Measurements from ENCODE around the gene P2RY8.
"Not testable (repeated sequence)": the region's sequence is repeated elsewhere in the genome, so short reads cannot be mapped to it uniquely, and the experiment has no call there.

P2RY8 gene

DNA sequence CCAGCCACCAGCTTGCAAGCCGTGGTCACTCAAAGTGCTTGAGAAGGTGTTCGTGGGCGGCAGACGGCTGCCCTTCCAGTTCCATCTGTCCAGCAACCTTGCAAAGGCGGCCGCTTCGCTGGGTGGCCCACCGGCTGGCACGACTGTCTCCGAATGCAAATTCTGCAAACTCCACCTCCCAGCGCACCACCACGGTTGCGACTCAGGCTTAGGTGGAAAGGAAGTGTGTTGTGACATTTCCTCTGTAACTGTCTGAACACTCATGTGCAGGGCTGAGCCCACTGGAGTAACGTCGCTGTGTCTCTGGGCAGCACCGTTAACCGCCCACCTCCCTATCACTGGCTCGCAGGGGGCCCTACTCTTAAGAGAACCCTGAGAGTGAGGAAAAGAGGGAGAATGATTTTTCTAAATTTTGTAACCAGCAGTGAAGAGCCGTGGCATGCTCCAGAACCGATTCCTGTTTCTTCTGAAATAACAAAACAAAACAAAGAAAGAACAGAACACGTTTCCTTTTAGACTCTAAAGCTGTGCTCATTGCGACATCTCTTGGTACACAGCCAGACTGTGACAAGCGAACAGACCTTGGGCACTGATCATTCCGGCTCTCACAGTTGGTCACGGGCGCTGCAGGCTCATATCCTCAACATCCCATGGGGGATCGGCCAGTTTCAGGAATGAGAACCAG lies at the start of gene P2RY8:
TSS of gene P2RY8 (minus strand) at position 155 of the 685 bp plus-strand sequence. CDS start 70,627 bp downstream, outside the sequence.
- no peak for DNase-seq (ENCODE audit: low read depth in 2 of 2)

- DNase-seq (ENCODE audit: low read depth in 2 of 2) = no peak
Observed at GRCh38 chrX:1584237-1585011, 47.4 kb upstream of the P2RY8 start.

DNA sequence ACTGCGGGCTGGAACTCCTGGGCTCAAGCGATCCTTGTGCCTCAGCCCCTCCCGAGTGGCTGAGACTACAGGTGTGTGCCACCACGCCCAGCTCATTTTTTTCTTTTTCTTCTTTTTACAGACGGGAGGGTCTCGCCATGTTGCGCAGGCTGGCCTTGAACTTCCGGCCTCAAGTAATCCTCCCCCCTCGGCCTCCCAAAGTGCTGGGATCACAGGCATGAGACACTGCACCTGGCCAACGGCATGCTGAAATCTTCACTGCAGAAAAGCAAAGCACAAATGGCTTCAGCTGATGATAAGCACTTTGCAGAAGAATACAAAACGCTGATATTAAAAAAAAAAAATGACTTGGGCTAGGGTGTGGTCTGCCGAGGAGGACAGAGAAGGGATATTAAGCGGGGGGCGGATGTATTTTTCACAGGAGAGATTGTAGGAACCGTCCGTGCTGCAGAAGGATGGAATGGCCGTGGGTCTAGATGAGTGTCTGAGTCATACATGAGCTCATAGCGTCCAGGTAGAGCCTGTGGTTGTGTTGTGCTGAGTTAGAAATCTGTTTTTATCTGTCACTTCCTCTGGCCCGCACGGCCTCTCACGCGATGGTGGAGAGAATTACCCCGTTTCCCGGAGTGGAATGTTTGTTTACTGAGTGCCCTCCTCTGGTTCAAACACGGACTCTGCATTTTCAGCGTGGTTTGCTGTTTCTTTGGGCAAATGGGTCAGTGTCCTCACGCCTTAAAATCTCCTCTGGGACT lies 45.9 kb upstream of the P2RY8 start:
- DNase-seq (ENCODE audit: low read depth in 2 of 2) = no peak

- DNase-seq (ENCODE audit: low read depth in 2 of 2) = no peak
Observed at GRCh38 chrX:1581132-1581531, 44.1 kb upstream of the P2RY8 start.

GRCh38 chrX:1578511-1579173 lies 41.7 kb upstream of the P2RY8 start:
- DNase-seq (ENCODE audit: low read depth in 2 of 2) = no peak

GRCh38 chrX:1577845-1578244 lies 40.9 kb upstream of the P2RY8 start:
- DNase-seq (ENCODE audit: low read depth in 2 of 2) = no peak

GRCh38 chrX:1576201-1576992 lies 39.4 kb upstream of the P2RY8 start:
- DNase-seq (ENCODE audit: low read depth in 2 of 2) = no peak

DNA sequence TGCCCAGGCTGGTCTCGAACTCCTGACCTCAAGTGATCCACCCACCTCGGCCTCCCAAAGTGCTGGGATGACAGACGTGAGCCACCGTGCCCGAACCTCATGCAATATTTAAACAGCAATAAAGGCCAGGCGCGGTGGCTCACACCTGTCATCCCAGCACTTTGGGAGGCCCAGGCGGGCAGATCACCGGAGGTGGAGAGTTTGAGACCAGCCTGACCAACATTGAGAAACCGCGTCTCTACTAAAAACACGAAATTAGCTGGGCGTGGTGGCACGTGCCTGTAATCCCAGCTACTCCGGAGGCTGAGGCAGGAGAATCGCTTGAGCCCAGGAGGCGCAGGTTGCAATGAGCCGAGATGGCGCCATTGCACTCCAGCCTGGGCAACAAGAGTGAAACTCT lies 37.2 kb upstream of the P2RY8 start:
- not testable (repeated sequence) for DNase-seq (ENCODE audit: low read depth in 2 of 2)

- DNase-seq (ENCODE audit: low read depth in 2 of 2) = no peak
Observed at GRCh38 chrX:1564750-1565683, 28.0 kb upstream of the P2RY8 start.

DNA sequence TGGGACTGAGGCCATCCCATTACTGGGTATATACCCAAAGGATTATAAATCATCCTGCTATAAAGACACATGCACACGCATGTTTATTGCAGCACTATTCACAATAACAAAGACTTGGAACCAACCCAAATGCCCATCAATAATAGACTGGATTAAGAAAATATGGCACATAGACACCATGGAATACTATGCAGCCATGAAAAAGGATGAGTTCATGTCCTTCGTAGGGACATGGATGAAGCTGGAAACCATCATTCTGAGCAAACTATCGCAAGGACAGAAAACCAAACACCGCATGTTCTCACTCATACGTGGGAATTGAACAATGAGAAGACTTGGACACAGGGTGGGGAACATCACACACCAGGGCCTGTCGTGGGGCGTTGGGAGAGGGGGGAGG lies 27.1 kb upstream of the P2RY8 start:
- not testable (repeated sequence) for DNase-seq (ENCODE audit: low read depth in 2 of 2)

DNA sequence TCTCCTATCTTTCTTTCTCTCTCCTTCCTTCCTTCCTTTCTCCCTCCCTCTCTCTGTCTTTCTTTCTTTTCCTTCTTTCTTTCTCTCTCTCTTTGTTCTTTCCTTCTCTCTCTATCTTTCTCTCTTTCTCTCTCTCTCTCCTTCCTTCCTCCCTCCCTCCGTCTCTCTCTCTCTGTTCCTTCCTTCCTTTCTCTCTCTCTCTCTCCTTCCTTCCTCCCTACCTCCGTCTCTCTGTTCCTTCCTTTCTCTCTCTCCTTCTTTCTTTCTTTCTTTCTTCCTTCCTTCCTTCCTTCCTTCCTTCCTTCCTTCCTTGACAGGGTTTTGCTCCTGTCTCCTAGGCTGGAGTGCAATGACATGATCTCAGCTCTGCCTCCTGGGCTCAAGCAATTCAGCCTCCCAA lies 24.2 kb upstream of the P2RY8 start:
- DNase-seq (ENCODE audit: low read depth in 2 of 2) = no peak

DNA sequence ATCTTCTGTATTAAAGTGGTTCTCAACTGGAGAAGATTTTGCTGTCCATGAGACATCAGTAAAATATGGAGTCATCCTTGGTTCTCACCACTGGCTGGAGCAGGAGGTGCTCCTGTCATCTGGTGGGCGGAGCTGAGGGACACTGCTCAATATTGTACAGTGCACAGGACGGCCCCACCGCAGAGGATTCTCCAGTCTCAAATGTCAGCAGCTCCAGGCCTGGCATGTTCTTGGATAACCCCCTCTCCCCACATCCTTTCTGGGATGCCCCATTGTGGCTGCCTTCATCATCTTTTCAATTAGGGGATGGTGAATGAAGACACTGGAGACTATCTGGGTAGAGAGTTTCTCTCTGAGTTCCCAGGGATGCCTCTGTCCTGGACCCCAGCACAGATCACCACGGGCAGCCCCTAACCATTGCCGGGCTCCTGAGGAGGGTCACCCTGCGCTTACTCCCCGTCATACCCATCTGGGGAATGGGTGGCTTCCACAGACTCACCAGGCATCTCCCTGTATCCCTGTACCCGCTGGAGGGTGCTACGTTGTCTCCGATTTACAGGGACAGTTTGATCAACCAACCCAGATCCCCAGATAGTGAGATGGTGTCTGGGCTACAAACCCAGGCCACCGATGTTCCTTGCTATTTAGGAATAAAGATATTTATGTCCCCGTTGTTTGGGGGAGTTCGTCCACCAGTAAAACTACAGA lies 21.9 kb upstream of the P2RY8 start:
- no peak for DNase-seq (ENCODE audit: low read depth in 2 of 2)

- DNase-seq (ENCODE audit: low read depth in 2 of 2) = not testable (repeated sequence)
Observed at GRCh38 chrX:1557442-1557841, 20.5 kb upstream of the P2RY8 start.

- no peak for DNase-seq (ENCODE audit: low read depth in 2 of 2)
Observed at GRCh38 chrX:1555370-1555769, 18.4 kb upstream of the P2RY8 start.

- DNase-seq (ENCODE audit: low read depth in 2 of 2) = no peak
Observed at GRCh38 chrX:1554469-1555210, 17.7 kb upstream of the P2RY8 start.

- DNase-seq (ENCODE audit: low read depth in 2 of 2) = no peak
Observed at GRCh38 chrX:1551959-1552546, 15.1 kb upstream of the P2RY8 start.

- no peak for DNase-seq (ENCODE audit: low read depth in 2 of 2)
Observed at GRCh38 chrX:1546691-1547251, 9.8 kb upstream of the P2RY8 start.

Measured in fibroblast of skin of left biceps (primary cell).